Effector memory CD8-positive, alpha-beta T cell (primary cell): ENCODE results near the gene TTC28.
"Not testable (repeated sequence)": the region's sequence is repeated elsewhere in the genome, so short reads cannot be mapped to it uniquely, and the experiment has no call there.

Source experiments
- ATAC-seq: fragments of 150-1000 bp; cut with Tn5 transposase; replicated peaks from 2 replicates; pipeline ENCODE4 v1.10.0; 2021; ENCODE audit warnings: mild to moderate bottlenecking, moderate library complexity
- DNase-seq, 3 experiments: peaks; one replicate each; pipeline ENCODE4 v3.0.0; 2021
- H3K27ac Mint-ChIP-seq, 2 donors: one replicate each; pipeline ENCODE4 v1.8.0; 2022; ENCODE audit warnings: mild to moderate bottlenecking in 2 of 2, mixed read lengths in 2 of 2, moderate library complexity in 2 of 2
- H3K27me3 Mint-ChIP-seq, 2 donors: one replicate each; pipeline ENCODE4 v1.8.0; 2022; ENCODE audit warnings: mixed read lengths in 2 of 2
- H3K36me3 Mint-ChIP-seq: one replicate; pipeline ENCODE4 v1.8.0; 2022; ENCODE audit warnings: mild to moderate bottlenecking, moderate library complexity, mixed read lengths; ENCODE audit not compliant: insufficient read depth
- H3K4me1 Mint-ChIP-seq, 2 donors: one replicate each; pipeline ENCODE4 v1.8.0; 2022; ENCODE audit warnings: low read depth in 2 of 2, mixed read lengths in 2 of 2
- H3K4me3 Mint-ChIP-seq, 2 donors: one replicate each; pipeline ENCODE4 v1.8.0; 2022; ENCODE audit warnings: mild to moderate bottlenecking in 2 of 2, mixed read lengths in 2 of 2, moderate library complexity in 2 of 2
- H3K9me3 Mint-ChIP-seq, 2 donors: one replicate each; pipeline ENCODE4 v1.8.0; 2022; ENCODE audit warnings: mixed read lengths in 2 of 2

The TTC28 gene

DNA sequence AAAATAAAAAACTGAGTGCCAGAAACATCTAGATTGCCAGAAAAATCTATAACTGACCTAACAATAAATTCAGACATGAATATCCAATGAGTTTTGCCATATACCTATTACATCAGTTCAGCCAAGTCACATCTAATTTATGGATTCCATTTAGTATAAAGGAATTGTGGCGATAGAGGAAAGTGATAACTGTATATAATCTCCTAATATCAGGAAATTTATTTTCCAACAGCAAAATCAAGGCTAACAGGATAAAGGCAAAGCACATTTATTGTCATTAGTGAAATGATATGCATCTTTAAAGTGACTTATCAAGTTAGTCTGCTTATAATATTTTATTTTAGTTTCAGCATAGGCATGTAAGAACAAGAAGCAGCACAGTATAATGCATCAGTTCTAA is 462.4 kb downstream of the TTC28 start:
- no peak overlapping the region for H3K4me3 Mint-ChIP-seq
- no peaks in the 10 kb centered on the region for H3K4me1 Mint-ChIP-seq
- DNase-seq (no peak), ATAC-seq (no peak)
- H3K36me3 Mint-ChIP-seq, result no peaks in the 10 kb centered on the region
- no peak overlapping the region for H3K27ac Mint-ChIP-seq
- no peaks in the 10 kb centered on the region for H3K9me3 Mint-ChIP-seq
- peaks cover 0 to under 1% of the 10 kb centered on the region in 2 donors for H3K27me3 Mint-ChIP-seq

- not testable (repeated sequence) for H3K36me3 Mint-ChIP-seq, H3K4me1 Mint-ChIP-seq, ATAC-seq, H3K27ac Mint-ChIP-seq, H3K4me3 Mint-ChIP-seq, DNase-seq, H3K9me3 Mint-ChIP-seq
- H3K27me3 Mint-ChIP-seq, result peaks cover 19 to 21% of the 10 kb centered on the region in 2 donors
Measured at GRCh38 chr22:28214750-28215149, 464.9 kb downstream of the TTC28 start.

DNA sequence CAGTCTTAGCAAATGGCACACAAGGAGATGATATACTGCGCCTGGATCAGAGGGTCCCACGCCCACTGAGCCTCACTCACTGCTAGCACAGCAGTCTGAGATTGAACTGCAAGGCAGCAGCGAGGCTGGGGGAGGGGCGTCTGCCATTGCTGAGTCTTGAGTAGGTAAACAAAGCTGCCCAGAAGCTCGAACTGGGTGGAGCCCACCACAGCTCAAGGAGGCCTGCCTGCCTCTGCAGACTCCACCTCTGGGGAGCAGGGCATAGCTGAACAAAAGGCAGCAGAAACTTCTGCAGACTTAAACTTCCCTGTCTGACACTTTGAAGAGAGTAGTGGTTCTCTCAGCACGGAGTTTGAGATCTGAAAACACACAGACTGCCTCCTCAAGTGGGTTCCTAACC is 470.2 kb downstream of the TTC28 start:
- H3K4me1 Mint-ChIP-seq, H3K27ac Mint-ChIP-seq, H3K9me3 Mint-ChIP-seq, DNase-seq, H3K4me3 Mint-ChIP-seq, ATAC-seq, H3K36me3 Mint-ChIP-seq: not testable (repeated sequence)
- peaks cover 22 to 28% of the 10 kb centered on the region in 2 donors for H3K27me3 Mint-ChIP-seq

- Mint-ChIP-seq H3K4me1 (no peaks in the 10 kb centered on the region), H3K9me3 (peaks cover 5 to 9% of the 10 kb centered on the region in 2 donors), H3K4me3 (no peak overlapping the region), H3K36me3 (no peaks in the 10 kb centered on the region), H3K27me3 (peaks cover 22 to 28% of the 10 kb centered on the region in 2 donors), H3K27ac (no peak overlapping the region)
- DNase-seq, result no peak
- no peak for ATAC-seq
Measured at GRCh38 chr22:28208787-28209186, 470.9 kb downstream of the TTC28 start.

- peaks cover 22 to 28% of the 10 kb centered on the region in 2 donors for H3K27me3 Mint-ChIP-seq
- no peaks in the 10 kb centered on the region for H3K36me3 Mint-ChIP-seq
- ATAC-seq (no peak), DNase-seq (no peak)
- H3K9me3 Mint-ChIP-seq, result peaks cover 5 to 9% of the 10 kb centered on the region in 2 donors
- H3K4me3 Mint-ChIP-seq, result no peak overlapping the region
- H3K4me1 Mint-ChIP-seq, result no peaks in the 10 kb centered on the region
- no peak overlapping the region for H3K27ac Mint-ChIP-seq
Measured at GRCh38 chr22:28208036-28208435, 471.6 kb downstream of the TTC28 start.

- Mint-ChIP-seq H3K27ac (no peak overlapping the region), H3K36me3 (no peaks in the 10 kb centered on the region), H3K4me1 (no peaks in the 10 kb centered on the region), H3K9me3 (peaks cover 5 to 9% of the 10 kb centered on the region in 2 donors), H3K4me3 (no peak overlapping the region), H3K27me3 (peaks cover 22 to 28% of the 10 kb centered on the region in 2 donors)
- ATAC-seq (no peak), DNase-seq (no peak)
Measured at GRCh38 chr22:28207281-28208030, 472.2 kb downstream of the TTC28 start.

GRCh38 chr22:28205926-28206325 is 473.7 kb downstream of the TTC28 start:
- H3K4me1 Mint-ChIP-seq, result no peaks in the 10 kb centered on the region
- no peaks in the 10 kb centered on the region for H3K36me3 Mint-ChIP-seq
- H3K9me3 Mint-ChIP-seq, result peaks cover 5 to 9% of the 10 kb centered on the region in 2 donors
- ATAC-seq (no peak), DNase-seq (no peak)
- H3K27ac Mint-ChIP-seq, result no peak overlapping the region
- no peak overlapping the region for H3K4me3 Mint-ChIP-seq
- H3K27me3 Mint-ChIP-seq, result peaks cover 13 to 17% of the 10 kb centered on the region in 2 donors

DNA sequence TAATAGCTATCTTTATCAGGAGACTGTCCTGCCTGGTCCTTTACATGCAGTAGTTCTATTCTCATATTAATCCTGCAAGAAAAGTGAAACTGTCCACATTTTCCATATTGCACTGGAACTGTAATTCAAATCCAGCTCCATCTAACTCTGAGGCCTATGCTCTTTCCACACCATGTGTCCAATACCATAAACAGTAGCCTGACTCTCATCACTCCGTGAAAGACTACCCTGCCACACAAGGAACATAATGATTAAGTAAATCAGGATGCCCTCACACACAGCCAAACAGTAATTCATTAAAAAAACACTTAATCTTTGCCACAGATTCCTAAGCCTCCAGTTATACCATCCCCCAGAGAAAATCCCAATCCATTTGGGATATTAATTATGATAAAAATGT is 475.3 kb downstream of the TTC28 start:
- H3K4me1 Mint-ChIP-seq, result no peaks in the 10 kb centered on the region
- ATAC-seq, result no peak
- H3K9me3 Mint-ChIP-seq, result no peaks in the 10 kb centered on the region

DNA sequence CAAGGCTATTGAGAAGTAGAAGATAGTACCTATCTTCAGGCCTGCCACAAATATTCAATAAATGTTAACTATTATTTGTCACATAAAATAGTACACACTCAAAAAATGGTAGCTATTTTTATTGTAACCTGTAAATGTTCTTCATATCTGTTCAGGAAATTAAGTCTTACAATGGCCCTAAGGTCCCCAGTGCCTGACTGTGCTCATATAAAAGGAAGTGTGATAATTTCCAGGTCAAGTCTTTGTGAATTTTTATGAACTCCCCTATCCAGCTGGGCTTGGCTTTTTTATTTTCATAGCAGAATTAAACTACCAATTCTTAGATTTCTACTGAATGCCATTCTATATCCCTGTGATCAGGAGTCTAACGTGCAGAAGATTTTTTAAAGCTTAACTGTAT is 476.4 kb downstream of the TTC28 start:
- peaks cover 0 to 5% of the 10 kb centered on the region in 2 donors for H3K27me3 Mint-ChIP-seq
- no peaks in the 10 kb centered on the region for H3K36me3 Mint-ChIP-seq
- no peaks in the 10 kb centered on the region for H3K9me3 Mint-ChIP-seq
- no peak overlapping the region for H3K27ac Mint-ChIP-seq
- DNase-seq, result no peak
- ATAC-seq, result no peak
- H3K4me1 Mint-ChIP-seq, result no peaks in the 10 kb centered on the region
- no peak overlapping the region for H3K4me3 Mint-ChIP-seq

More for the DNA sequence above, 475.3 kb downstream of the TTC28 start:
- H3K27me3 Mint-ChIP-seq, result peaks cover 0 to 5% of the 10 kb centered on the region in 2 donors
- H3K4me3 Mint-ChIP-seq, result no peak overlapping the region
- H3K36me3 Mint-ChIP-seq, result no peaks in the 10 kb centered on the region
- H3K27ac Mint-ChIP-seq, result no peak overlapping the region
- no peak for DNase-seq

DNA sequence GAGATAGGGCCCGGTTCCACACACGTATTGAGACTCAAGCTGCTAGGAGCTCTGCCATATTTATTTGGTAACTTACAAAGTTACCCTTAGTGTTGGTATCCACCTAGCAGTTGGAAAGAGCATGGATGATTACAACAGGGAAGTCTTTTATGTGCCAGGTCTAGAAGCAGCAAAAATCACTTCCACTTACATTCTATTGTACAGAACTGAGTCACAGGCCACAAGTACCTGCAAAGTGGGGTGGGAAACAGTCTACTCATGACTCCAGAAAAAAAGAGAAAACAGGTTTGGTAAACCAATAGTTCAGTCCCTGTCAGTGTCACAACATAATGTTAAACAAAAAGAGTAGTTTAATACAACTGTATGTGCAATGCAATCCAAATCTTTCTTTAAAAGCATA is 480.9 kb downstream of the TTC28 start:
- H3K9me3 Mint-ChIP-seq, result peaks cover 0 to 3% of the 10 kb centered on the region in 2 donors
- DNase-seq (no peak), ATAC-seq (no peak)
- H3K36me3 Mint-ChIP-seq, result no peaks in the 10 kb centered on the region
- no peak overlapping the region for H3K4me3 Mint-ChIP-seq
- no peak overlapping the region for H3K27ac Mint-ChIP-seq
- no peaks in the 10 kb centered on the region for H3K4me1 Mint-ChIP-seq
- H3K27me3 Mint-ChIP-seq, result peaks cover 3 to 9% of the 10 kb centered on the region in 2 donors

DNA sequence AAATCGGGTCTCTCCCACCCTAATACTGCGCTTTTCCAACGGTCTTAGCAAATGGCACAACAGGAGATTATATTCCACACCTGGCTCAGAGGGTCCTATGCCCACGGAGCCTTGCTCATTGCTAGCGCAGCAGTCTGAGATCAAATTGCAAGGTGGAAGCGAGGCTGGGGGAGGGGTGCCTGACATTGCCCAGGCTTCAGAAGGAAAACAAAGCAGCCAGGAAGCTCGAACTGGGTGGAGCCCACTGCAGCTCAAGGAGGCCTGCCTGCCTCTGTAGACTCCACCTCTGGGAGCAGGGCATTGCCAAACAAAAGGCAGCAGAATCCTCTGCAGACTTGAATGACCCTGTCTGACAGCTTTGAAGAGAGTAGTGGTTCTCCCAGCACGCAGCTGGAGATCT is 488.1 kb downstream of the TTC28 start:
- not testable (repeated sequence) for H3K4me1 Mint-ChIP-seq, H3K36me3 Mint-ChIP-seq, H3K27ac Mint-ChIP-seq, ATAC-seq, H3K9me3 Mint-ChIP-seq, H3K4me3 Mint-ChIP-seq, DNase-seq
- H3K27me3 Mint-ChIP-seq, result peaks cover 30 to 54% of the 10 kb centered on the region in 2 donors

DNA sequence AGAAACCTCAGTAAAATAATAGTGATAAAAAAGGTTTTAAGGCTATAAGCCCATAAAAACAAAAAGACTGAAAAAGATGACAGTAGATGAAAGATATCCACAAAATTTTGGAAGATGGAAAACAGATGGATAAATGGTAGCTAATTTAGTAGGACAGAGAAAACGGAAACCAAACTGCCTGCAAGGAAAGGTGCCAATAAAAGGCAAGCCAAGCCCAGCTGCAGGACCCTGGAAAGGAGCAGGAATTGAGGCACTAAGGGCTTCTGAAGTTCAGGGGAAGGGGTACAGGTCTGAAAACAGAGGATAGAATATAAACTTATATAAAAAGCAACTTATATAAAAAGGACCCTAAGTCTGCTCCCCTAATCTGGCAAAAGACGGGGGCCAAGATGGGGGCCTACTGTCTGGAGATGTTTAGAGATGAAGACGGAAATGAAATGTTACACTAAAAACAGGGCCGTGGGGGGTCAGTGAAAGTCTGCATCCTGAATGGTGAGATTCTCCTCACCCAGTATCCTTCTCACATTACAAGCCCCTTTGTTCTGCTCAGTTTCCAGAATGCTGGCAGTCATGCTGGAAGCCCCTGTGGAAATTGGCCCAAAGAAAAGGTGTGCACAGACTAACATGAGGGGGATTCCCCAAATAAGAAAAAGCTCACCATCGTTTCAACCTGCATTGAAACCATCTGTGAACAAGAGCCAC is 491.3 kb downstream of the TTC28 start:
- H3K4me1 Mint-ChIP-seq, result no peaks in the 10 kb centered on the region
- ATAC-seq (no peak), DNase-seq (no peak)
- peaks cover 38 to 51% of the 10 kb centered on the region in 2 donors for H3K27me3 Mint-ChIP-seq
- no peak overlapping the region for H3K4me3 Mint-ChIP-seq
- H3K9me3 Mint-ChIP-seq, result no peaks in the 10 kb centered on the region
- no peaks in the 10 kb centered on the region for H3K36me3 Mint-ChIP-seq
- H3K27ac Mint-ChIP-seq, result peak overlapping the region in 1 of 2 donors; percentile 26

GRCh38 chr22:28187612-28188011 is 492.0 kb downstream of the TTC28 start:
- no peaks in the 10 kb centered on the region for H3K9me3 Mint-ChIP-seq
- ATAC-seq (no peak), DNase-seq (no peak)
- H3K4me1 Mint-ChIP-seq, result no peaks in the 10 kb centered on the region
- no peak overlapping the region for H3K4me3 Mint-ChIP-seq
- H3K36me3 Mint-ChIP-seq, result no peaks in the 10 kb centered on the region
- peaks cover 35 to 45% of the 10 kb centered on the region in 2 donors for H3K27me3 Mint-ChIP-seq
- no peak overlapping the region for H3K27ac Mint-ChIP-seq

DNA sequence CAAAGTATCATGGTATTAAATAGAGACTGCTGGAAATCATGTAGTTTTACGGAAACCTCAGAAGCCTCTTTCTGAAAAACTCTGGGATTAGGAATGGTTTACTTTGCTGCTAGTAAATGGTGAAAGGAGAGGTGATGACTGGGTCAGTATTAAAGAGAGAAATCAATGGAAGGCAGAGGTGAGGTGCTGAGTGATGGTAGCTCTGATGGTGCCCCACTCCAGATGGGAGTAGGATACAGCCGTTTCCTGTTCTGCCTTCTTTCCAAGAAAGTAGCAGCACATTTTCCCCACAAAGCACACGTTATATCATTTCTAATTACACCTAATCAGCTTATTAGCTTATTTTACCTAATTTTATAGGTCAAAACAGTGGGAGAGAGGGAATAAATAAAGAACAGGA is 493.0 kb downstream of the TTC28 start:
- H3K27ac Mint-ChIP-seq, result no peak overlapping the region
- no peaks in the 10 kb centered on the region for H3K9me3 Mint-ChIP-seq
- H3K4me1 Mint-ChIP-seq, result no peaks in the 10 kb centered on the region
- H3K4me3 Mint-ChIP-seq, result no peak overlapping the region
- no peak for ATAC-seq
- H3K27me3 Mint-ChIP-seq, result peaks cover 35 to 39% of the 10 kb centered on the region in 2 donors
- H3K36me3 Mint-ChIP-seq, result no peaks in the 10 kb centered on the region
- no peak for DNase-seq
